ENCODE results near the gene FBXO17.

FBXO17 gene

DNA sequence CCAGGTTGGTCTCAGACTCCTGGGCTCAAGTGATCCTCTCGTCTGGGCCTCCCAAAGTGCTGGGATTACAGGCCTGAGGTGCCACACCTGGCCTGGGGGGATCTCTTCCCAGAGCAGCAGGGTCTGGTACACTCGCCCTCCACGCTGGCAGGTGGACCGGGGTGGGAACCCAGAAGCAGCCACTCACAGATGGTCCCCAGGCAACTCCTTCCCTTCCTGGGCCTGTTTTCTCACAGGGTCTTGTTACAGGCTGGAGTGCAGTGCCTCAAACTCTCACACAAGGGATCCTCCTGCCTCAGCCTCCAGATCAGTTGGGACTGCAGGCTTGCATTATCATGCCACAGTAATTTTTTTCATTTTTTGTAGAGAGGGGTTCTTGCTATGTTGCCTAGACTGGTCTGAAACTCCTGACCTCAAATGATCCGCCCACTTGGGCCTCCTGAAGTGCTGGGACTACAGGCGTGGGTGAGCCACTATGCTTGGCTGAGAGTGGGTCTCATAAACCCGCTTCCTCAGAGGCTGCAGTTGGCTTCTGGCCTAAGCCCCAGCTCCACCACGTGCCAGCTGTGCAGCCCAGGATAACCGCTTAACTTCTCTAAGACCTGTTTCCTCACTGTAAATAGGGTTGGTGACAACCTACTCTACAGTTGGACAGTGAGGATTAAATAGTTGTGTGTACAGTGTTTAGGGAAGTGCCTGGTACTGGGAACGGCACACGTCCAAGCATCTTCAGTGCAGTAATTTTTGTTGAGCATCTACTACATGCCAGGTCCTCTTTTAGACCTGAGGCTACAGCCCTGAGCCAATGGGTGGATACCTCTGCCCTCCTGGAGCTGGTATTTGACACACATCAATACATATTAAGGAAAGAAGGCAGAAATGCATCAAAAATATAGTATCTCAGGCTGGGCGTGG lies 62.7 kb downstream of the FBXO17 start:
- DNase-seq: no peak

DNA sequence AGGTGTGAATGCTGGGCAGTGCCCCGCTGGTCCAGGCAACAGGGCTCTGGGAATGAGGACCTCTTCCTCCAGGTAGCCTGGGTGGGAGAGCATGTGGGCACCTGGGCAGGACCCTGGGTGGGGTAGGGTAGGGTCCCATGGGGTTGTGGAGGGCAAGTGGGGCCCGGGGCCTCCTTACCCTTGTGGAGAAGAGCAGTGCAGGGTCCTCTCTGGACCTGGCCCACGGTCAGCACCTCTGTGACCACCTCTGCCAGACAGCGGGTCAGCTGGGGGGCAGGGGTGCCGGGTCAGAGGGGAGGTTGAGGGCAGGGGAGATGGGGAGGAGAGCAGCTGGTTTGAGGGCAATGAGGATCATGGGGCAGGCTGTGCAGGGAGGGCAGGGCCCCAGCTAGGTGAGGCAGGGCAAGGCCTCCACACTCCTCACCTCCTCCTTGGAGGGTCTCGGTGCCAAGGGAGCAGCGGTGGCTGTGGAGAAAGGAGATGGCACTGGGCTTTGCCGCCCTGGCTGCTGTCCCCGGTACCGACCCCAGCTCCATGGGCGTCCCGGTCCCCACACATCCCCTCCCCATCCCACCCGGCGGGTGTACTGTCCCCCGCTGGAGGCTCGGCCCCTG lies 64.0 kb downstream of the FBXO17 start:
- DNase-seq: no peak

DNA sequence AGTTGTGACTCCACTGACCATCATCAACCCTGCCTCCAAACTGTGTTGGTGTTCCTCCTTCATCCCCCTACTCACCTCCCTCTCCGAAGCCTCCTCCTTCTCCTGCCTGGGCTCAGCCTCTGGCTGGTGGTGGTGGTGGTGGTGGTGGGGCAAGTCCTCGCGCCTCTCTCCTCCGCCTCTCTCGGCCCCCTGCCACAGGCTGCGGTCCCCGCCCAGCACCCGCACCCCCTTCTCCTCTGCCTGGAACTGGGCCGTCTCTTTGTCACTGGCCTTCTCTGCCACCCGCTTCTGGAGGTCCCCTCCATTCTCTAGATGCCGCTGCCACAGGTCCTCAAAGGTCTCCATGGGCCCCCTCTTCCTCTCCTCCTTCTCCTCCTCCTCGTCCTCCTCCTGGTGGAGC lies 65.1 kb downstream of the FBXO17 start:
- no peak for DNase-seq

DNA sequence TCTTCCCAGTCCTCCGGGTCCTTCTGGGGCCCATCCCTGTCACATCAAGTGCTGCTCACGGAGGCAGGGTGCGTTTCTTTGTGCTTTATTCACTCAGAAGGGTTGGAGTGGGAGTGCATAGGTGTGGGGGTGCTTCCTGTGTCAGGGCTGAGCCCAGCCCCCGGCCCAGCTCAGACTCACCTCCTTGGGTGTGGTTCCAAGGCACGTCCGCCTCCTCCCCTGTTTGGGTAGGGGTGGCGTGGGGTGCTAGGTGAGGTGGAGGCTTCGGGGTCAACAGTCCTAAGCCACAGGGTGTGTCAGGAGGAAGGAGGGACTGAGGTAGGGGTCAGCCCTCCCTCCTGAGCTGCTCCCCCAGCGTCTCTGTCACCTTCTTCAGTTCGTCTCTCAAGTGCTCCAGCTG lies 66.6 kb downstream of the FBXO17 start:
- no peak for DNase-seq

DNA sequence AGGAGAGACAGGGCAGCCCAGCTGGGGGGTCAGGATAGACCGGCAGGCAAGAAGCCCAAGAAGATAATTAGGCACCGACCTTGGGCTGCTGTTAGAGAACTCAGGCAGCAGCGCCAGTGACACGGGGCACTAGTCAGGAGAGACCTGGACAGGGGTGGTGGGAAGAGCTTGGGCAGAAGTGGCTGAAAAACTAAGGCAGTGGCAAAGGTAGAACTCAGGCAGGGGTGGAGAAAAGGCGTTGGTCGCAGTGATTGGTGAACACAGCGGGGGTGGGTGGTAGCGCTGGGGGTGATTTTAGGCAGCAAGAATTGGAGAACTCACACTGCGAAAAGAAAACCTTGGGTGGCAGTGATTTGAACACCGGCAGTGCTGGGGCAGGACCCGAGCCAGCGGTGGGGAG lies 67.9 kb downstream of the FBXO17 start:
- DNase-seq: no peak

DNA sequence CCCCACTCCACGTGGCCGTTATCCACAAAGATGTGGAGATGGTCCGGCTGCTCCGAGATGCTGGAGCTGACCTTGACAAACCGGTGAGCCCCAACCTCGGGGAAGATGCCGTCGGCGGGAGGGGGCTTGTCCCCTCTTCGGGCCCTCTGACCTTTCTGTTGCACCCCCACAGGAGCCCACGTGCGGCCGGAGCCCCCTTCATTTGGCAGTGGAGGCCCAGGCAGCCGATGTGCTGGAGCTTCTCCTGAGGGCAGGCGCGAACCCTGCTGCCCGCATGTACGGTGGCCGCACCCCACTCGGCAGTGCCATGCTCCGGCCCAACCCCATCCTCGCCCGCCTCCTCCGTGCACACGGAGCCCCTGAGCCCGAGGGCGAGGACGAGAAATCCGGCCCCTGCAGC lies 68.3 kb downstream of the FBXO17 start:
- no peak for DNase-seq

DNA sequence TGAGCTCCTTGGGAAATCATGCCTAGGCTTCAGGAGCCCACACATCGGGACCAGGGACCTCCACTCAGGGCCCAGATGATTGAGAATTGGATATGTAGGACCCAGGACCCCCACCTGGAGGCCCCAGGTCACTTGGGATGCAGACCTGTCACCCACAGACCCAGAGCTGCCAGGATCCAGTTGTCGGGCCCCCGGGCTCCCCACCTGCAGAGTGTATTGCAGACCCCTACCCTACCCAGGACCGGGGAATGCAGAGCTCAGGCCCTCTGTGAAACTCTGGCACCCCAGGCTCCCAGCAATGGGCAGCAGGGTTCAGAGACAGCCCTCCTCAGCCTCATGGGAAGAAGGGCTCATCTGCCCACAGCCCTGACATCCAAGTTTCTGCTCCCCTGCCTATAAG lies 69.9 kb downstream of the FBXO17 start:
- no peak for DNase-seq

DNA sequence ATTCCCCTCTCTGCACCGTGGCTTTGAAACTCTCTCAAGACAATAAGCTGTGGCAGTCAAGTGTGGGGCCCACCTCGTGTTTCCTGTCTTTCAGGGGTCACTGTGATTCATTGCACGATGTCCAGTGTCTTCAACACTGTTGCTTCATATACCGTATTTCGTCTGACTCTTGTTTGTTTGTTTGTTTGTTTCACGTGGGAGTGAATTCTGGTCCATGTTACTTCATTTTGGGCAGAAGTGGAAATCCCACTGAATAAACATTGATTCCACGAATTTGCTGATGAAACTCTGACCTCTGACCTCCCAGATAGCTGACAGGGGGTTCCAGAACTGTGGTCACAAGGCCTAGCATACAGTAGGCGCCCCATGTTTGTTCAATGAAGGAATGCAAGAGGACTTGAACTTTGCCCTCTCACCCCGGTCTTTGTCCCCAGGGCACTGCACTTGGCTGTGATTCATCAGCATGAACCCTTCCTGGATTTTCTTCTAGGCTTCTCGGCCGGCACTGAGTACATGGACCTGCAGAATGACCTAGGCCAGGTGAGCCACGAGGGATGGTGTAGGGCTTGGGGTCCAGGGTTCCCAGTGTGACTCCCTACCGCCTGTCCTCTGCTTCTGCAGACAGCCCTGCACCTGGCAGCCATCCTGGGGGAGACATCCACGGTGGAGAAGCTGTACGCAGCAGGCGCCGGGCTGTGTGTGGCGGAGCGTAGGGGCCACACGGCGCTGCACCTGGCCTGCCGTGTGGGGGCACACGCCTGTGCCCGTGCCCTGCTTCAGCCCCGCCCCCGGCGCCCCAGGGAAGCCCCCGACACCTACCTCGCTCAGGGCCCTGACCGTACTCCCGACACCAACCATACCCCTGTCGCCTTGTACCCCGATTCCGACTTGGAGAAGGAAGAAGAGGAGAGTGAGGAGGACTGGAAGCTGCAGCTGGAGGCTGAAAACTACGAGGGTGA lies 70.7 kb downstream of the FBXO17 start:
- no peak for DNase-seq

DNA sequence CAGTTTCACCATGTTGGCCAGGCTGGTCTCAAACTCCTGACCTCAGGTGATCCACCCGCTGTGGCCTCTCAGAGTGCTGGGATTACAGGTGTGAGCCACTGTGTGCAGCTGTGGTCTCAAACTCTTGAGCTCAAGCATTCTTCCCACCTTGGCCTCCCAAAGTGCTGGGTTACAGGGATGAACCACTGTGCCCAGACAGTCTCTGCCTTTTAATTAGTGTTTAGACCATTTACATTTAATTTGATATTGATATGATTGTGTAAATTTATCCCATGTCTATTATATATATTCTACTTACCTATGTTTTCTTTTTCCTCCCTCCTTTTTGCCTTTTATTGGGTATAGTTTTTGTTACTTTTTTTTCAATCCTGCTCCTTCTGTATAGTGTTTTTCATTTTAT lies 73.9 kb downstream of the FBXO17 start:
- DNase-seq: no peak

DNA sequence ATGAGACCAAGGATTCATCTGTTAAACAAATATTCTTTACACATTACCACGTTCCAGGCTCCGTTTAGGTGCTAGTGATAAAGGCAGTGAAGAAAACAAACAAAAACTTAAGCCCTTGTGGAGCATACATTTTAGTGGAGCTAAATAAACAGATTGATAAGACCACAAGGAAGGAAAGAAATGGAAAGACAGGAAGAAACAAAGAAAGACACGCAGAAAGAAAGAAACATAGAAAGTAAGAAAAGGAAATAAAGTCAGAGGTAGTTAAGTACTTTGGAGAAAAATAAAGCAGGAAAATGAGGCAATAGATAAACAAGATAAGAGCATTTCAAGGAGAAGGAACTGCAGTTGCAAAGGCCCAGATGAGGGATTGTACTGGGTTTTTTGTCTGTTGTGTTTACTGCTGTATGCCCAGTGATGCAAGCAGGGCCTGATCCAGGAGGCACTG lies 74.8 kb downstream of the FBXO17 start:
- no peak for DNase-seq

DNA sequence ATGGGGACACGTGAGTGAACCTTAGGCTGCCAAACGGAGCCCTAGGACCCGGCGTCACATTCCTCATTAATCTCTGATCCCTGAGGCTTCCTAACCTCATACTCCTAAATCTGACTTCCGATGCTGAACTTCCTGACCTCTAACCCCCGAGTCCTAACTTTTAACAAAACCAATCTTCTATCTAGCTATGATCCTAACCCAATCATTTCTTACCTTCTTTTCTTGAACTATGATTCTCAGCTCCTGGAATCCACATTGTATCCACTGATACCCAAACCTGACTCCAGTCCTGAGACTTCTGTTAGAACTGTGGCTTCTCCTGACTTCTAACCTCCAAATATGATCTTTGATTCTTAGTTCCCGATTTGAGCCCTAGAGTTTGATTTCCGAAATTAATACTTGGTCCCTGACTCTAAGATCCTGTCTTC lies 75.3 kb downstream of the FBXO17 start:
- no peak for DNase-seq

DNA sequence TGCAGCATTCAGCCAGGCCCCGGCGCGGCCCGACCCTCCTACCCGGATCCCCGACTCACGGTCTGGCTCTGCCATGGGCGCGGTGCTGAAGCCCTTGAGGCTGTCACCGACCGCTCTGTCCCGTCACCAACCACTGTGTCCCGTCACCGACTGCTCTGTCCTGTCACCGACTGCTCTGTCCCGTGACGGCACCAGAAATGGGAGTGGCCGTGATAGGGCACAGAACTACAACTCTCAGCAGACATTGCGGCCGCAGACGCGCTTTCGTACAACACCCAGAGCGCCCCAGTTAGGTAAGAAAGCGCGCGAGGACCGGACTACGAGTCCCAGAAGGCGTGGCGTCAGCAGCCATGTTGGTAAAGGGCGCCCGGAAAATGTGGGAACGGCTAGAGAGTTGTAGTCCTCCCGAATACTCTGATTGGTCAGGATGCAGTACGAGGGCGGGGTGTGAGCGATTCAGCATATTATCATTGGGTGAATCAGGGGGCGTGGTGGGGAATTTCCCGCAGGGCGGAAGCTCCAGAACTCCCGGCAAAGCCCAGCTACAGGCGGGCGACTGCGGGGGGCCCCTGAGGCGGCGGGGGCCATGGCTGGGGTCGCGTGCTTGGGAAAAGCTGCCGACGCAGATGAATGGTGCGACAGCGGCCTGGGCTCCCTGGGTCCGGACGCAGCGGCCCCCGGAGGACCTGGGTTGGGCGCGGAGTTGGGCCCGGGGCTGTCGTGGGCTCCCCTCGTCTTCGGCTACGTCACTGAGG lies 75.9 kb downstream of the FBXO17 start, which contains the start of the genes NFKBIB and SIRT2:
TSS of gene NFKBIB (plus strand) at position 523 of the 755 bp plus-strand sequence. CDS start at position 587, 64 bp downstream.
TSS of gene SIRT2 (minus strand) at position 172 of the 755 bp plus-strand sequence. CDS start at position 75, 97 bp downstream.
- peak; percentile 97 for DNase-seq

DNA sequence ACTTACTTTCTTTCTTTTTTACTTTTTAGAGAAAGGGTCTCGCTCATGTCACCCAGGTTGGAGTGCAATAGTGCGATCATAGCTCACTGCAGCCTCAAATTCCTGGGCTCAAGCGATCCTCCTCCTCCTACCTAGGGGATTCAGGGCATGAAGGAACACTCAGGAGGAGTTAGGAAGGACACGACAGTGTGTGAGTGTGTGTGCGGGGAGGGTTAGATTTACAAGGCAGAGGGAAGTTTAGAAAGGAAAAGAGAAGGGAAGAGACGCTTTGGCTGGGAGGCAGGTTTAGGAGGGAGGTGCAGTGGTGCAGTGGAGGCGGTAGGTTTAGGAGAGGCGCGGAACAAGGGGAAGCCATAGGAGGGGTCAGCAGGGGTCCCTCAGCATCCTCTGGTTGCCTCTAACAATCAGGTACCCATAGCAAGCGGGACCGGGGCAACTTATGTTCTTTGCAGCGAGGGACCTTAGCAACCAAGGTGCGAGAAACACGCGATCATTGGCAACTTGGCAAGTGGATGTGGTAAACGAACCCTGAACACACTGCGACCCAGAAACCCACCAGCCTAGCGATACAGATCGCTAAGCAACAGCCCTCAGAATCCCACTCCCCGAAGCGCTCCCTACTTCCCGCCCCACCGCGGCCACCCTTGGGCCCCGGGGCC lies 76.6 kb downstream of the FBXO17 start:
- no peak for DNase-seq

DNA sequence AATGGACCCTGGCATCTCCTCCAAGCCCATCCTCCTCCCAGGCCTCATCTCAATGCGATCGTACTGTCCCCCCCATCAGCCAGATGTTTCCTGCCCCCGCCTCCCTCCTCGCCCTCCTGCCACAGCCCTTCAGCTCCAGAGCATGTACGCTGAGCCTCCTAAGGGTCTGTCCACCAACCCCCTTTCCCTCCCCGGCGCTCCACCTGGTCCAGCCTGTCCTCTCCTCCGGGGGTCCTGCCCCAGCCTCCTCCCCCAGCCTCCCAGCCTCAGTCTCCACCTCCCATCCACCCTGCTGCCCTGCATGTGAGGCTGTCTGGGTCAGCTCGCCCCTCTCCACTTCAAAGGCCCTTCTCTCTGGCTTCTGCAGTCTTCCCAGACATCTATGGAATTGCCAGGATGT lies 80.6 kb downstream of the FBXO17 start:
- DNase-seq: no peak

DNA sequence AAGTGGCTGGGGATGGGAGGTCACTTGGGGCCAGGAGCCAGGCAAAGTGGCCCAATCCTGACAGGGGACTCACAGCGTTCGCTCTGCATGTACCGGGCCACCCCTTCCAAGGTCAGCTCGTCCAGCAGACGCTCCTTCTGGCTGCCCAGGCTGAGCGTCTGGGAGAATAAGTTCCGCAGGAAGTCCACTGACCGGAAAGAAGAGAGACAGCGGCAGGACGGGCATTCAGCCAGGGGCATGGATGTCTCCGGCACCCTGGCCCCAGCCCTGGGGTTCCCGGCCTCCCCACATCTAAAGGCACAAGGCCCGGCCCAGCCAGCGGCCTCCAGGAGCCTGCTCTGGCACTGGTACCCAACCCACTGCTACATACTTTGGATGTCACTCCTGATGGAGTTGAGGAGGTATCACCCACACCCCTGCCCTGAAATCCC lies 82.2 kb downstream of the FBXO17 start:
- no peak for DNase-seq

DNA sequence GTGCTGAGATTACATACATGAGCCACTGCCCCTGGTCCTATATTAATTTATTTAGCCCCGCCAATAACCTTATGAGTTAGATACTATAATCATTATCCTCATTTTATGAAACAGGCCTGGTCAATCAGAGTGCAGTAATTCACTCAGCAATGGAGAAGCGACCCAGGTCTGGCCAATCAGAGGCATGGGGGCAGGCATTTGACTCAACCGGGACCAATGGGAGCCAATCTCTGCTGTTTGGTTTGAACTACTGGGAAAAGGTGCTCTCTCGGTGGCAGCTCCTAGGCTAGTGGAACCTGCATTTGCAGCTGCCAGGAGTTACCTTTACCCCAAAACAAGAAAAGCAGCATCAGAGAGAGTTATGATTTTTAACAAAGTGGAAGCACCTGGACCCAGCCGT lies 82.7 kb downstream of the FBXO17 start:
- DNase-seq: no peak

DNA sequence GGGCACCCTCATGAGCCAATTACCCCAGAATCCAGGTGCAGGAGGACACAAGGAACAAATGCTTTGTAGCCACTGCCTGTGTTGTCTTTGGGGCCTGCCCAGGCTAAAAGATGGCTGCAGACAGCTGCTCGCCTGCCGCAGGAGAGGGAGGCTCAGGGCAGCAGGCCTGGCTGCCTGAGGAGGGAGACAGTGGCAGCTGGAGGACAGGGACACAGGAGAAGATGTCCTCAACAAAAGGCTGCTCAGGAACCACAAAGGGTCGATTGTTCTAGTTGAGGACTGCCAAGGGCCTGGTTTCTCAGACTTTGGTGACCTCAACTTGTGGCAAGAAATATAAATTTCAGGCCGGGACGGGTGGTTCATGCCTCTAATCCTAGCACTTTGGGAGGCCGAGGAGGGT lies 83.8 kb downstream of the FBXO17 start:
- no peak for DNase-seq
